HG03575 (cell line): ENCODE data around the gene RPS6KB2.
"Not testable (repeated sequence)": the region's sequence is repeated elsewhere in the genome, so short reads cannot be mapped to it uniquely, and the experiment has no call there.

Experiments
- ATAC-seq: cut with Tn5 transposase; IDR thresholded peaks from one replicate; pipeline ENCODE4 v1.9.1; 2021; ENCODE audit not compliant: unreplicated experiment, insufficient number of reproducible peaks, low FRiP score; ENCODE audit errors: extremely low read depth

RPS6KB2 gene

GRCh38 chr11:67456068-67456705 lies 27.9 kb downstream of the RPS6KB2 start:
- no peak for ATAC-seq

DNA sequence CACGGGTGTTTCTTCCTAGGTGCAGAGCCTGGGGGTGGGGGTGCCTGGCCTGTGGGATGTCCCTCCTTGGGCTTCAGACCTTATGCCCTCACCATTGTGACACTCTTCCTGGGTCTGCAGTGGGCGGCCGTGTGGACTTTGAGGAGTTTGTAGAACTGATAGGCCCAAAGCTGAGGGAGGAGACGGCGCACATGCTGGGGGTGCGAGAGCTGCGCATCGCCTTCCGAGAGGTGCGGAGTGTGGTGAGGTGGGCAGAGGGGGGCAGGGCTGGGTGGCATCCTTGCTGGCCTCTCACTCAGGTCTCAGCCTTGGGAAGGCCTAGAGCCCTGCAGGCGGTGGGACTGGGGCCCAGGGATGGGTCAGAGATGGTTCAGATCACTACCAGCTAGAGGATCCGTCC lies 29.2 kb downstream of the RPS6KB2 start:
- ATAC-seq: no peak

DNA sequence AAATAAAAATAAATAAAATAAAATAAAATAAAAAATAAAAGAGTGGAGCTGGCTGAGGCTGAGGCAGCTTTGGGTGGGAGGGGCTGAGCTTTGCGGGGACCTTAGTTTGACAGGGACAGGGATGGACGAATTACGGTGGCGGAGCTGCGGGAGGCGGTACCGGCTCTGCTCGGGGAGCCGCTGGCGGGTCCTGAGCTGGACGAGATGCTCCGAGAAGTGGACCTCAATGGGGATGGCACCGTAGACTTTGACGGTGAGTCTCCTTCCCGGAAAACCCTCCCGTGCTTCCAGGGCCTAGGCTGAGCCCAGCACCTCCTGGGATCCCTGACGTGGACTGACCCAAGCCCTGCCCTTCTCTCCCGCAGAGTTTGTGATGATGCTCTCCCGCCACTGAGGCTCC lies 30.0 kb downstream of the RPS6KB2 start:
- no peak for ATAC-seq

GRCh38 chr11:67463186-67463585 lies 34.9 kb downstream of the RPS6KB2 start:
- no peak for ATAC-seq

GRCh38 chr11:67463680-67464410 lies 35.6 kb downstream of the RPS6KB2 start:
- no peak for ATAC-seq

DNA sequence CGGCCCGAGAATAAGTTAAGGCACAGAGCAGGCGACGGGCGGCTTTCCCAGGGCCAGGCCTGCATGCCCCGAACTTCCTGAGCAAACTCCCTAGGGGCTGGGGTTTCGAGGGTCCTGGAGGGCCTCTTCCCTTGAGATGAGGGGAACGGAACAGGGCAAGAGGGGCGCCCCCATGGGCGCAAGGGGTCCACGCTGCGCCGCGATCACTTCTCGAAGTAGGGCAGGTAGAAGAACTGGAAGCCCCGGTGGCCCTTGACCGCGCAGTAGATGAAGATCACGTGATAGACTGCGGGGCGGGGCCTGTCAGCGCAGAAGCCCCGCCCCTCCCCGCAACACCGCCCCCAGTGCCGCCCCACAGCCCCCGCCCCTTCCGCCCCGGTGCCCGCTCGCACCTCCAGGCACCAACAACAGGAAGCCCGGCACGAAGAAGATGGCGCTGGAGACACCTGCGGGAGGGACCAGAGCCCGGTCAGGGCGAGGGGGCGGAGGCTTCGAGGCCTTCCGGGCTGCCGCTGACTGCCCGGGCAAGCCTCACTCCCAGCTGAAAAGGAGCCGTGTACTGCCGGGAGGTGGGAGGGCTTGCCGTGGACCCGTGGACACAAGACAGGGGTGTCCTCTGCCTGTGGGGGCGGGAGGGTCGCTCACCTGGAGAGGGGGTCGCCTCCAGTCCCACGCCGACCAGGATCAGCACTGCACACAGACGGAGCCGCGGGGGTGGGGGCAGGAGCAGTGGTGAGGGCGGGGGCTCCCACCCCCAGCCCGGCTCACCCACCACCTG lies 36.3 kb downstream of the RPS6KB2 start:
- ATAC-seq: no peak

DNA sequence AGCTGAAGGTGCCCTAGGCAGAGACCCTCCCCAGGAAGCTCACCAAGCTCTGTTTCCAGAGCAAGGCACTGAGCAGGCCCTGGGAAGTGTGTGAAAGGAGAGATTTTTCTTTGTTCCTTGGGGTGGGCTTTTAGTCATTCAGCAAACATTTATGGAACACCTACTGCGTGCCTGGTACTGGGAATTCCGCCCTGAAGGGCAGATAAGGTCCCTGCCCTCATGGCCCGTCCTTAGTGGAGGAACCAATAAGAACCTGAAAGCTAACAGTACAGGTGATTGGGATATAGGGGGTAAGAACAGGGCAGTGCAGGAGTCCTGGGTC lies 36.9 kb downstream of the RPS6KB2 start:
- ATAC-seq: no peak

DNA sequence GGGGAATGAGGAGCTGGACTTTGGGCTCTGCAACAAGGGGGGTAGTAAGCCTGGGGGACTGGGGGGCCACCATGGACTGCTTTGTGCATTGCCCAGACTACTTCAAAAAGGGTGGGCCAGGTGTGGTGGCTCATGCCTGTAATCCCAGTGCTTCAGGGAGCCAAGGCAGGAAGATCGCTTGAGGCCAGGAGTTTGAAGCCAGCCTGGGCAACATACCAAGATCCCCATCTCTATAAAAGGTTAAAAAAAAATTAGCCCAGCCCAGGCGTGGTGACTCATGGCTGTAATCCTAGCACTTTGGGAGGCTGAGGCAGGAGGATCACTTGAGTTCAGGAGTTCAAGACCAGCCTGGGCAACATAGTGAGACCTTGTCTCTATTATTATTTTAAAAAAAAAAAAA lies 37.2 kb downstream of the RPS6KB2 start:
- ATAC-seq: not testable (repeated sequence)

- ATAC-seq: no peak
Measured at GRCh38 chr11:67466367-67466766, 38.1 kb downstream of the RPS6KB2 start.

DNA sequence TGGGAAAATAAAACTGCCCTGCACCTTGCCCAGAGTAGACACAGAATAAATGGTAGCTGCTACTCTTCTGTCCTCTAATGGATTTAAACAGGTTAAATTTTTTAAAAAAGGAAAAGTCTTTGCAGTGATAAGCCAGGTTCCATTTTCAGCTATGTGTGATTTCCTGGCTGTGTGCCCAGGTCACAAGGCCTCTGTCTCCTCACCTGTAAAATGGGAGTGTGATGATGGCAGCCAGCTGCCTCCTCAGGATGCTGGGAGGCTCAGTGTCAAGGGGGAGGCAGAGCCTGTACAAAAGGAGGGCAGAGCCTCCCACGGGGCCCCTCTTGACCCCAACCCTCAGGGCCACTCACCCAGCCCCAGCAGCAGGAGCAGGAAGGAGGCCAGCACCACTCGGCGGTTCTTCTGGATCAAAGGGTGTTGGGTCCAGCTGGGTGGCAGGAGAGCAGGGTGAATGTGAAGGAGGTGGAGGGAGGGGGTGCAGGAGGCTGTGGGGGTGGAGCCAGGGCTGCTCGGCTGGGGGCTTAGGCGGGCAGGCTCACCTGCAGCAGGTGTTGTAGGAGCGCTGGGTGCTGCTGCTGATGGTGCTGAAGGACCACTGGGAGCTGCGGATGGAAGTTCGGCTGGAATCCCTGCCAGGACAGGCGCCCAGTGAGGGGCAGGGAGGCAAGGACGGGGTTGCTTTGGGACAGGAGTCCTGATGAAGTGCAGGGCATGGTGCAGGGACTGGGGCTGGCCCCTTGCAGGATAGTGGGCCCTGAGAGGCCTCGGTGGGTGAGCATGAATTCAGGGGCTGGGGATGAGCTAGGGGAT lies 38.9 kb downstream of the RPS6KB2 start:
- no peak for ATAC-seq

GRCh38 chr11:67468056-67468455 lies 39.8 kb downstream of the RPS6KB2 start:
- ATAC-seq: no peak

DNA sequence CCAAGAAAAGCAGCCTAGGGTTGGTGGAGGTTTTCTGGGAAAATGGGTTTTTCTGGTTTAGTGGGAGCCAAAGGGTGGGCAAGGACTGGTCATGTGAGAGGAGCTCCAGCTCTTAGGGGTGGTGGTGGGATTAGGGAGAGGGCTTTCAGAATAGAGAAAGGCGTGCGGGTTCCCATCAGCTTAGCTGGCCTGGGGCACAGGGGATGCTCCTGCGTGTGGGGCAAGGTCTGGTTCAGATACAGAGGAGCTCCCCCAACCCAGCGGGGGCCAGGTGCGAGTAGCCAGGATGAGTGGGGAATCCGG lies 40.1 kb downstream of the RPS6KB2 start:
- no peak for ATAC-seq

- no peak for ATAC-seq
Measured at GRCh38 chr11:67468759-67469507, 40.6 kb downstream of the RPS6KB2 start, which contains the start of gene TMEM134. Gene TMEM134, minus strand, starts transcription at chr11:67469251. Its CDS starts 59 bp downstream, at chr11:67469192.

DNA sequence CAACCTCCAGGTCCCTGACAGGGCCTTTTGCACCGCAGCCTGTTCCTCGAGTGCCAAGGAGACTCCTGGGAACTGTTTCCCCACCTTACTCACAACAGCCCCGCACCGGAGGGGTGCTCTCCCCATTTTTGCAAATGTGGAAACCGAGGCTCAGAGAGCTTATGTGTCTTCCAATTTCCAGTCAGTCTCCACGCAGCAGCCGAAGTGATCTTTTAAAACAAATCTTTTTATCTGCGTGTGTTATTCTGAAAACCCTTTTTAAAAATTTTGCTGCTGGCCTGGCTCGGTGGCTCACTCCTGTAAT lies 41.2 kb downstream of the RPS6KB2 start:
- ATAC-seq: no peak

DNA sequence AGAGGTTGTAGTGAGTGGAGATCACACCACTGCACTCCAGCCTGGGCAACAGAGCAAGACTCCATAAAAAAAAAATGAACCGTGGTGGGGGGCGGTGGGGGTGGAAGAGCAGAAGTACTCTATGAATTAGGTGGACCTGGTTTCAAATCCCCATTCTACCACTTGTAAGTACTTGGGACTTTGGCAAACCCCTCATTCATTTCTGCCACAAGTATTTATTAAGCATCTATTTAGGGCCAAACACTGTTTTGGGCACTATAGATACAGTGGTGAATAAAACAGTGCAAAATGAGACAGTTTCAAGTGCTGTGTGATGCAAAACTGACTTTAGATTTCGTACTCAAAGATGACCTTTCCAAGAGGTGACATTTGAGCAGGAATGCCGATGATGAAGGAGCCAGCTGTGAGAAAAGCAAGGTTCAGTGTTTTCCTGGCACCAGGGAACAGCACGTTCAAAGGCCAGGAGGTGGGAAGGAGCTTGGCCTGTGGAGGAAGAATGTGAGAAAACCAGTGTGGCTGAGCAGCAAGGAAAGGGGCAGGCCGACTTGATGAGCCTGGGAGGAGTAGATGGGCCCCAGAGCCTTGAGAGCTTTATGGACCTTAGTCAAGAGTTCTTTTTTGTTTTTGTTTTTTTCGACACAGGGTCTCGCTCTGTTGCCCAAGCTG lies 42.2 kb downstream of the RPS6KB2 start:
- ATAC-seq: no peak

GRCh38 chr11:67472882-67473281 lies 44.6 kb downstream of the RPS6KB2 start:
- no peak for ATAC-seq

DNA sequence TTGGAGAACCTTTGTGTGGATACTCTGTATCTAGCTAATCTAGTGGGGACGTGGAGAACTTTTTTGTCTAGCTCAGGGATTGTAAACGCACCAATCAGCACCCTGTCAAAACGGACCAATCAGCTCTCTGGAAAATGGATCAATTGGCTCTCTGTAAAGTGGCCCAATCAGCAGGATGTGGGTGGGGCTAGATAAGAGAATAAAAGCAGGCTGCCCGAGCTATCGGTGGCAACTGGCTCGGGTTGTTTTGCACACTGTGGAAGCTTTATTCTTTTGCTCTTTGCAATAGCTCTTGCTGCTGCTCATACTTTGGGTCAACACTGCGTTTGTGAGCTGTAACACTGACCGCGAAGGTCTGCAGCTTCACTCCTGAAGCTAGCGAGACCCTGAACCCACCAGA lies 48.4 kb downstream of the RPS6KB2 start:
- ATAC-seq: not testable (repeated sequence)

DNA sequence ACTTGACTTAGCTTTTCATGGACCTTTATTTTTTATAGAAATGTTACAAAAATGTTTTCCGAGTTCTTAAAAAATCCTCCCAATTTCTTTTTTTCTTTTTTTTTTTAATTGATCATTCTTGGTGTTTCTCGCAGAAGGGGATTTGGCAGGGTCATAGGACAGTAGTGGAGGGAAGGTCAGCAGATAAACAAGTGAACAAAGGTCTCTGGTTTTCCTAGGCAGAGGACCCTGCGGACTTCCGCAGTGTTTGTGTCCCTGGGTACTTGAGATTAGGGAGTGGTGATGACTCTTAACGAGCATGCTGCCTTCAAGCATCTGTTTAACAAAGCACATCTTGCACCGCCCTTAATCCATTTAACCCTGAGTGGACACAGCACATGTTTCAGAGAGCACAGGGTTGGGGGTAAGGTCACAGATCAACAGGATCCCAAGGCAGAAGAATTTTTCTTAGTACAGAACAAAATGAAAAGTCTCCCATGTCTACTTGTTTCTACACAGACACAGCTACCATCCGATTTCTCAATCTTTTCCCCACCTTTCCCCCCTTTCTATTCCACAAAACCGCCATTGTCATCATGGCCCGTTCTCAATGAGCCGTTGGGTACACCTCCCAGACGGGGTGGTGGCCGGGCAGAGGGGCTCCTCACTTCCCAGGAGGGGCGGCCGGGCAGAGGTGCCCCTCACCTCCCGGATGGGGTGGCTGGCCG lies 49.2 kb downstream of the RPS6KB2 start:
- not testable (repeated sequence) for ATAC-seq
